GM19467 (cell line): ENCODE results near the gene CPED1.

ENCODE experiments used
- ATAC-seq: cut with Tn5 transposase; IDR thresholded peaks from one replicate; pipeline ENCODE4 v1.9.1; 2021; ENCODE audit warnings: mild to moderate bottlenecking, moderate library complexity; ENCODE audit not compliant: unreplicated experiment

Gene CPED1

GRCh38 chr7:121082400-121083101, 94.0 kb downstream of the CPED1 start:
- ATAC-seq, result no peak

- ATAC-seq, result no peak
These were observed 94.8 kb downstream of the CPED1 start for GRCh38 chr7:121083138-121083789.

DNA sequence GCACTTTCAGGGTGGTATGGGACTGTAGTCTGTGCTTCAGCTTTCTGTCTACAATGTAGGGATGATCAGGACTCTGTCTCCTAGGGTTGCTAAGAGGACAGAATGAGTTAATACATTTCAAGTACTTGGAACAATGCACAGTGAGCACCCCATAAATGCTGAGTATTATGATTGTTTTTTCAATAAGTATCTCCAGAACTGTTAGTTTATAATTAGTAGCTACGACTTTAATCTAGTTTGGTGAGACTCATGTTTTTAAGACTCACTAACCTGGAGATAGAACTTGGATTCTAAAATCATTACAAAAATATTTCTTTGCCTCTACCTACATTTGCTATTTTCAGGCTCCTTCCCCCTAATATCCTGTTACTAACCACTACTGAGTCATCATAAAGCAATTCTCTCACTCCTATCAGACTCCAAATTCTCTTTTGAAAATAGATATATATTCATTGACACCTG, 95.3 kb downstream of the CPED1 start:
- ATAC-seq, result no peak

DNA sequence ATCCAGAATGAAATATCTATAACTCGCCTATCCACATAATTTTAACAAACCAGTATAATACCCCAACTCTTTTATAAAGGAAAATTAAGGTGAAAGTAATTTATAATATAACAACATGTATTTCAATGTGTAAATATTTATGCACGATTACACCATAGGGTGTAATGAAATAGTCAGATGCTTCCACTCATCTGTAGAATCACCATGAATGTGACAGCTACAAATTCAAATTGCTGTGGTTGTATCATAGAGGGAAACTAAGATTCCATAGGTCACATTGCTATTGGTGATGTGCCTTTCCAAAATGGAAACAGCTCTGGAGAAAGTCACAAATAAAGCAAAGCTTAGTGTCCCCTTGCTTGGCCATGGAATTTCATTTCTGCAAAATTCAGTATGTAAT, 95.7 kb downstream of the CPED1 start:
- ATAC-seq, result no peak

DNA sequence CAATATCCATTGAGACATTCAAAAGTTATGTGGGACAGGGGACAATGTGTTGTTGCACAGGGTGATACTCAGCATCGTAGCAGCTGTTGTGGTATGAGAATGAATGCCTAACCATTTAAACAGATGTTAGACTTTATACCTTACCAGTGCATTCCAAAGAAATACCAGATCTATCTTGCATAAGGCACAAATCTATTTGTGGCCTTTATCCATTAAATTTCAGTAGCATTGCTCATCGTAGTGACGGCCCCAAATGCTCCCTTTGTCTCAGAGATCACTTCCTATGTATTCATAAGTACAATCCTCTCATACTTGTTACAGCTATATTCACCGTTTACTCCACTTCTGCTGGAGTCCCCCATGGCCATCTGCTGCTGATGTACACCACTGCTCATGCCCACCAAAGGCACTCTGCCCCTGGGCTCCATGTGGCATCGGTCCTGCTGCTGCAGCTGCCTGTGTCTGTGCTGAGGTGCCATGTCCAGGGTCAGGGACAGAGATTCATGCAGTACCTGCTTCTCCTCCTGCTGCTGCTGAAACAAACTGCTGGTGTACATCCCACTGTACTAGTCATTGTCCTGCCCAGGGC, 96.3 kb downstream of the CPED1 start:
- no peak for ATAC-seq

- no peak for ATAC-seq
These were observed 97.4 kb downstream of the CPED1 start for GRCh38 chr7:121085922-121086321.

DNA sequence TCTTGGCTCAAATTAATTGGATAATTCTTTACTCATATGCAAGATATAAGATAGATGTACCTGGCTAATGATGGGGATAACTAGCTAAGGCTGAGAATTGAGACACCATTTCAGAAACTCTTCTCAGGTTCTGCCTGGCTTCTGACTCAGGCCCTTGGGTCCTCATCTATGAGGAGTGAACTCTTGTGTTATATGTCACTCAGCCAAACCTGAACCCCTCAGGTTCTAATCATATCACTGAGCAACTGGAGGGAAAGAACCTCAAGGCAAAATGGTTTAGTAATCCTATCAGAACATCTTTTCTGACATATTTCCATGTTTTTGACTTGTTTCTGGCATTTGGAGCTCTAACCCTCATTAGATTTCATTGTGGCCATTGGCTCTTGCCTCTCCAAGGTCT, 100.4 kb downstream of the CPED1 start:
- no peak for ATAC-seq

GRCh38 chr7:121094829-121095228, 106.3 kb downstream of the CPED1 start:
- no peak for ATAC-seq

- no peak for ATAC-seq
These were observed 109.1 kb downstream of the CPED1 start for GRCh38 chr7:121097577-121097976.

- no peak for ATAC-seq
These were observed 111.1 kb downstream of the CPED1 start for GRCh38 chr7:121099572-121099971.

- no peak for ATAC-seq
These were observed 112.6 kb downstream of the CPED1 start for GRCh38 chr7:121101083-121101482.

DNA sequence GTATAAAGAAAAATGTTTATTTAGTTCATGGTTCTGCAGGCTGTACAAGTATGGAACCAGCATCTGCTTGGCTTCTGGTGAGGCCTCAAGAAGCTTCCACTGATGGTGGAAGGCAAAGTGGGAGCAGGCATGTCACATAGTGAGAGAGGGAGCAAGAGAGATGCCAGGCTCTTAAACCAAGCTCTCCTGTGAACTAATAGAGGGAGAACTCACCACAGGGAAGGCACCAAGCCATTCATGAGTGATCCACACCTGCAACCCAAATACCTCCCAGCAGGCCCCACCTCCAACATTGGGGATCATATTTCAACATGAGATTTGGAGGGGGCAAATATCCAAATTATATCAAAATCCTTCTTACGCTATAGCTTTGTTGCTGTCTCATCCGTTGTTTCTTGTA, 113.1 kb downstream of the CPED1 start:
- no peak for ATAC-seq

DNA sequence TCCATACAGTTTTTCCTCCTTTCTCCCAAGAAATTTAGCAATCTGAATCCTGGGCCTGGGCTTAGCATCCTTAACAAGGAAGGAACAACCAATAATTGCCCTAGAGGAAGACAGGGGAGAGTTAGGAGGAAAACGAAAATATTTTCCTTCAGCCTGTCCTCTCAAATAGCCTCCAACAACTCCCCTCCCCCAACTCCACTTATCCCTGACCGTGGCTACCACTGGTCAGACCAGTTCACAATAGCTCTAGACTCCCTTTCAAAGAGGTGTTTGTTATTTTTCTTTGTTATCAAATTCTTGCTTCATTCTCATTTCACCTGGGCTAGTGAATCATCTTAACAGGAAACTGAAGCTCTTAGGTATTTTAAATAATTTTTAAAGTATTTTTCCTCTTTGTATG, 114.1 kb downstream of the CPED1 start:
- no peak for ATAC-seq

GRCh38 chr7:121103086-121103485, 114.6 kb downstream of the CPED1 start:
- no peak for ATAC-seq

GRCh38 chr7:121103579-121103978, 115.1 kb downstream of the CPED1 start:
- no peak for ATAC-seq

DNA sequence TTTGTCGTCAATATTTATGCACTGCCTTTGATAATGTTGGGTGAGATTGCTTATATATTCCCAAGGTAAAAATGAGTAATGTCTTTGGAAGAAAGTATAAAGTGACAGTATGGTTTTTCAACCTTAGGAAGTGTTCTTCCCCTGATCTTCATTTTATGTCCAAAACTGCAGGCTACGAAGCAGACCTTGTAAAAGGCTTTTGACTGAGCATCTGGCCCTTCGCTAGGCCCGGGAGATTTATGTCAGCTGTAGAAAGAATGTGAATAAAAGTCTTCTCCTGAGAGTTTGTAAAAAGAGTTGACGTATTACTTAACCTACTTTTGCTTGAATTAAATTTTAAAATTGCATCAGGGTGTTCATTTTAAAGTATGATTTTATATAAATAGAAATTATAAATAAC, 116.8 kb downstream of the CPED1 start:
- ATAC-seq, result no peak

GRCh38 chr7:121107923-121108498, 119.5 kb downstream of the CPED1 start:
- peak; percentile 94 for ATAC-seq

GRCh38 chr7:121109145-121109544, 120.6 kb downstream of the CPED1 start:
- no peak for ATAC-seq

DNA sequence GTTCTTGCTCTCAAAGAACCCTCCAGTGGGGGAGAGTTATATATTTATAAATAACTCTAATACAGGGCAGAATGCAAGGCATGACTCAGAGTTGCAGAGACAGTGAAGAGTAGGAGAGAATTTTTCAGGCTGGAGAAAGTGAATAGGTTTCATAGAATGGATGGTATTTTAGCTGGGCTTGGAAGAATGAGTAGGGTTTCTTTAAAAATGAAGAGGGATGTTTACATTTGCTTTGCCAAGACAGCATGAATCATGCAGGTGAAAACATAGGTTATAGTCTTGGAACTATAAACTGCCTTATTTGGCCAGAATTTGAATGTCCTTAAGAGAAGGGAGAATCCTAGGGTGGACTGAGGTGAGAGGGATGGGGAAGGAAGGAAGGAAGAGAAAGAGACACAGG, 124.8 kb downstream of the CPED1 start:
- ATAC-seq, result no peak

DNA sequence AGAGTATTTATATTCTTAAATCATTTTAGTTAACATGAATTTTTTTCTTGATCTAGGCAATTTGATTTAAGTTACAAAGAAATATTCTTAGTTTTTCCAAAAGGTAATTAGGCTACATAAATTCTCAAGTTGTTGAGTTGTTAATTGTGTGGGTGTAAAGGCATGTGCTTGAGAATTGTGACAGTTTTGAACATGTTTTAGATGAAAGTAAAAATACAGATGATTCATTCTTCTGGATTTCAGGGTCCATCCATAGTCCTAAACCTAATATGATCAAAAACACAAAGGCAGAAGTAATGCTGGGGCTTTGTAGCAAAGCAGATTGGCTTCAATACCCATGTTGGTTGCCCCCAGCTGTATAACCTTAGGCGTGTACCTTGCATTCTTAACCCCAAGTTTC, 127.9 kb downstream of the CPED1 start:
- no peak for ATAC-seq

DNA sequence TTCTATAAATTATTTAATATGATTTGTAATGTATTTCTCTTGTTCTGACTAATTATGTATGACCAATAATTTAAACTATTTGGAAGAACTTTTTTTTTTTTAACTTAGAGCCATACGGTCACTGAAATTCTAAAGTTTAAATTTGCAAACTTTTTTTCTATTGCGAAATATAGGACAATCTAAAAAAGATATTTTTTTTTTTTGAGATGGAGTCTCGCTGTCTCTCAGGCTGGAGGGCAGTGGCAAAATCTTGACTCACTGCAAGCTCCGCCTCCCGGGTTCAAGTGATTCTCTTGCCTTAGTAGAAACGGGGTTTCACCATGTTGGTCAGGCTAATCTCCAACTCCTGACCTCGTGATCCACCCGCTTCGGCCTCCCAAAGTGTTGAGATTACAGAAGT, 130.5 kb downstream of the CPED1 start:
- ATAC-seq, result no peak

- ATAC-seq, result no peak
These were observed 134.5 kb downstream of the CPED1 start for GRCh38 chr7:121123032-121123431.
